ENCODE measurements around the gene SLC49A4.

Gene SLC49A4

DNA sequence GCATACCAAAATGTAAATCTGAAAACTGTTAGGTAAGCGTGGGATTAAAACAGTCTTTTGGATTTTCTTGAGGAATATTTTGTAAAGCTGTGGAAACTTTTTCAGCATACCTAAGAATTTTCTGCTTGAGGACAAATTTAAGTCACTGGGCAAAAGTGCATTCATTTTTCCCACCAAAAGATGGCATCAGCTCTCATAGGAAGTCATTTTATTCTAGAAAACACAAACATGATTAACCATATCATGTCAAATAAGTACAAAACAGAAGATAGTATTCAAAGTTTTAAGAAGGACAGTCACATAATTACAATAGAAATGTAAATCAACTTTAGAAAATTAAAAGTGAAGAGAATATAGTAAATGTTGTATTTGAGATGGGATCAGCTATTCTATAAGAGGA, 63.5 kb downstream of the SLC49A4 start:
- peak; percentile 32 for DNase-seq (ENCODE audit: low read depth)

DNA sequence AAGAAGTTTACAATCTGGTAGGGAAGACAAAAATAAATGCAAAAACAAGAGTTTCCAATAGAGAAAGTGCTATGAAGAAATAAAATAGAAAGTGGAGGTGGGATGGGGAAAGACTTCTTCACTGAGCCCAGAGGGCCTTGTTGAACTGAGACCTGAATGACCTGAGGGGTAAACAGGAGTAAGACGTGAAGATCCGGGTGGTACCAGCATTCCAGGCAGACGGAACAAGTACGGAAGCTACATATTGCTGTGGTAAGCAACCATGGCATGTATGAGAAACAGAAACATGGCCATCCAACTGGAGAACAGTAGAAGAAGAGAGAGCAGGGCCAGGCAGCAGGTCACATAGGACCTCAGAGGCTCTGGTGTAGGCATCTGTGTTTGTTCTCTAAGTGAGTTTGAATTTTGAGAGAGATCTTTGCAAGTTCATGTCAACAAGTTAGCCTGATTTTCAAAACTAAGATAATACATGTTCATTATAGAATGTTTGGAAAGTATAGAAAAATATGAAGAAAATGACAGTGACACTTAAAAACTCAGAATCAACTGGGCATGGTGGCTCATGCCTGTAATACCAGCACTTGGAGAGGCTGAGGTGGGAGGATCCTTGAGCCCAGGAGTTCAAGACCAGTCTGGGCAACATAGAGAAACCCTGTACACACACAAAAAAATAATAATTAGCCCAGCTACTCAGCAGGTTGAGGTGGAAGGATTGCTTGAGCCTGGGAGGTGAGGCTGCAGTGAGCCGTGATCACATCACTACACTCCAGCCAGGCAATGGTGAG, 64.3 kb downstream of the SLC49A4 start:
- DNase-seq (ENCODE audit: low read depth), result no peak

DNA sequence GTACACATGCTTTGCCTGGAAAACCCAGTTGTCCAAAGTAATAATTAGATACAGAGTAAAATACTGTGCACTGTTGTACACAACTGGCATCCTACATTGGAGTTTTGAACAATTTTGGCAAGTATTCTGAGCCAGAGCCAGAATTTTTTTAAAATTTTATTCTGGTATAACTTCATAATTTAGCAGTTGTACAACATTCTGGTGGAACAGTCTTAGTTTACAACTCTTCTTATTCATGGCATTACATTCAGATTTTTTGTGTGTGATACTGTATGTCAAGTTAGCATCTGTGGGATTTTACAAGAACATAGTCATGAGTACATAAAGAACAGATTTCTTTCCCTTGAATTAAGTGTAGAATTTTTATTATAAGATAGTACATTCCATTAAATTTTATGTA, 67.5 kb downstream of the SLC49A4 start:
- no peak for DNase-seq (ENCODE audit: low read depth)

DNA sequence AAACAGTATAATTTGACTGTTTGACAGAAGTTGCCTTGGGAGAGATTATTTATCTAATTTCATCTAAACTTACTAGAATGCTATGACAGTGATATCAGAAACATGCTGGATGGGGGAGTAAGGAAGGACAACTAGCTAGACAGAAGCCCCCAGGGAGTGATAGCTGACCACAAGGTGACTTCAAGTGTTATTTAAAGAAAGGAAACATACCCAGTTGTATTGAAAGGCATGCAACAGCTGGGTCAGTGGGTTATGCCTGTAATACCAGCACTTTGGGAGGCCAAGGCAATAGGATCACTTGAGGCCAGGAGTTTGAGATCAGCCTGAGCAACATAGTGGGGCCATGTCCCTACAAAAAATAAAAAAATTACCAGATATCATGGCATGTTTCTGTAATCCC, 69.6 kb downstream of the SLC49A4 start:
- DNase-seq (ENCODE audit: low read depth), result no peak

DNA sequence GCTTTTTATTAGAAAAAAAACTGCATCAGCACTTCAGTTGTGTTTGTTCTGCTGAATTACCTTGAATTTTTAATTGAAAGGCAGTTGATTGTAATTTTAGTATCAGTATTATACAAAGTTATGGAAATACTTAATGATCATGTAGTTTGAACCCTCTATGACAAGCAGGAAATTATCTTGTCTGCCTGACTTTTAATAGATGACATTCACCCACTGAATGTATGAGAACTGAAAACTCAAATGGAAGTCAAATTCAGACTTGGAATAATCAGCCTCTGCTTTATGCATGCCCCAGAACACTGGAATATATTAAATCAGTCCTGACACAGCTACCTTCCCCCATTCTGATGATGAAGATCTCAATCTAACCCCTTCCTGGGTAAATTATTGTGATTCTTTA, 73.5 kb downstream of the SLC49A4 start:
- no peak for DNase-seq (ENCODE audit: low read depth)

DNA sequence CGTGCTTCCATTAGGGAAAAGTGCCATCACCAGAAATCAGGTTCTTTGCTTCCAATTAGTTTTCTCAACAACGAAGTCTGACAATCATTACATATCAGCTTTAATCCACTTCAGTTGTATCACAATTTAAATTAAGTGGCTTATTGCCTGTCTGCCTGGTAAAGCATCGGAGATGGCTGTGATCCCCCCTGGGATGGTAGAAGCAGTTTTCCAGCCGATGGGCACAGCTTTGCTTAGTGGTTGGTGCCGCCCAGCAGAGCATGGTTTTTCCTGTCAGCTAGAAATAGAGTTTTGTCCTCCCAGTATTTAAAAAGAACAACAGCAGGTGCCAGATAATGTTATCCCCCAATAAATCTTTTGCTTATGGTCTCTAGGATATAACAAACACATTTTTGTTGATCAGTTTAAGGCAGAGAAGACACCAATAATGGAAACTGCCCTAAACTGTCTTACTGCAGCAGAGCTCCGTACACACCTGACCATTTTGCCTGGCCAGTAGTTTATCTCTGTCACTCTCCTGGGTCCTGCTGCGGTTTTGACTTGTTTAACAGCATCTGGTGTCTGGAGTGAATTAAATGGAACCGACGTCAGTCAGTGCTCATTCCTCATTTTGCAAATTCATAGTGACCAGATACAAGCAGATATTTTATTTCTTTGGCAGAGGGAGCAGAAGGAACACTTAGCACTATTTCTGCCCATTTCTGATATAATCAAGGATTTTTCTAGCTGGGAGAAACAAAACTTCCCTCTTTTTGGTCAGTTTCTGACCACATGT, 79.1 kb downstream of the SLC49A4 start:
- no peak for DNase-seq (ENCODE audit: low read depth)

DNA sequence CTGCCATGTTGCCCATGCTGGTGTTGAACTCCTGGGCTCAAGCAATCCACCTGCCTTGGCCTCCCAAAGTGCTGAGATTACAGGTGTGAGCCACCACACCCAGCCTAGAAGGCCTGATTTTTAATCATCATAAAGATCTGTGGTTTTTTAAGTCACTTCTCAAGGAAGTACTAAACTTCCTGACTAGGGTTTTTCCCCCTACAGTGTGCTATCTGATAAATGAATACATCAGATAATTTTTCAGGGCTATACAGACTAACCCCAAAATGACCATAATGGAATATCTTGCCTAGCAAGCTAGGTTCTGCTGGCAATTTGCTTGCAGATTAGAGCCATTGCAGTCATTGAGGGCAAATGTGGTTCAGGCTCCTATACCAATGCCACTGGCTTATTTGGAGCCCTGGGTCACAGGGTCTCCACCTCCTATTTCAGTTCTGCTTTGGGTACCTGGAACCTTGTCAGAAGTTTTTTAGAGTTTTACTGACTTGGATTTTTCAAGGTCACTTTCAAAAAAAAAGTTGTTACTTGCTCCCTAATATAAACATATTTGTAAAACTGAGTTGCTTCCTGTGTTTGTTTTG, 80.8 kb downstream of the SLC49A4 start:
- DNase-seq (ENCODE audit: low read depth), result no peak

DNA sequence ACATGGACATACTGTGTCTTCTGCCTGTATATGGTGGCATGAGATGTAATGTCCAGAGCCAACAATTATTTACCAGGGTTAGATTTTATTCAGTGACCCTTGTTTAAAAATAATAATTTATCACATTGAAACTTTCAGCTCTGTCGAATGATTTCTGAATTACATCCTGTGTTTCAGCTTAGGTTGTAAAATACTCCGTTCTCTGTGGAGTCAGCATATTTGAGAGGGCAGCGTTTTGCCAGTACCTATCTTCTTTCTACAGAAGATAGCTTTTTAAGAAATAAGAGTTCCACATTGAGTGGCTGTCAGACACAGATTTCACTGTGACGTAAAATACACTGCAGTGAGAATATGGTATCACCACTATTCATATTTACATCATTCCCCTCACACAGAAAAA, 85.3 kb downstream of the SLC49A4 start:
- DNase-seq (ENCODE audit: low read depth), result no peak

DNA sequence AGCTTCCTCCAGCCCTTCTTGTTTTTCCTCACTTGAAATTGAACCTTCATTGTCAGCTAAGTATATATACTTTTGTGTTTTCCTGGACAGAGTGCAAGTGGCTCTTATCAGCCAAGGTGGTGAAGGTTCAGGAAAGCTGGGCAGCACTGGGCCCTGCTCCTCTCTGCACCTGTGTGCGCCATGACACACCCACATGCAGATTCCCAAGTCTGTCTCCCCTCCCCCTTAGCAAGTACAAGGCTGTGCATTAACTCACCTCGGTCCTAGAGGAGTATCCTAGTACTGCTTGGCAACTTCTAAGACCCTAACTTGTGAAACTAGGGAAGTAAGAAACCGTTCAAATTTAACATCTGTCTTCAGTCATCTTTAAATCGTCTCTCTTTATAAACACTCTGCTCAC, 85.8 kb downstream of the SLC49A4 start:
- DNase-seq (ENCODE audit: low read depth), result no peak

DNA sequence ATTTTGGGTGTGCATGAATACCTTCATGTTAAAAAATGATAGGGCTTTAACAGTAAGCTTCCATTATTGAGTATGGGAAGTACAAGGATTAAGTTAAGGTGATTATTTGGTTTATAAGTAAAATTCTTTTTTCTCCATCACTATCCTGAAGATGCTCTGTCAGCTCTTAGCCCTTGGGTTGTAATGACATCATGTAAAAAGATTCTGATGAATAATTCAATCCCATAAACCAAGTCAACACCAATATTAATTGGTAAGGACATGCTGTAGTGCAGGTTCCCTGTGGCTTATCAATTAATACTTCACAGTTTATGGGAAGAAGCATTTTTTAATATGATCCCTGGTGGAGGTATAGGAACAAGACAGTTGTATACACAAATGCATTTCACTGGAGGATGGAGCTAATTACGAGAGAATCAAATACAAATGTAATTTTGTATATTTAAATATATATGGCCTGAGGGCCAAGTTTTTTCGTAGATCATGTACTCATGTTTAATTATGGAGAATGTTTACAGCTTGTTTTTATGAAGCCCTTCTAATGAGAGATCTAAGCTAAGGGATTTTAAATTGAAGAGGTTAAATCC, 87.6 kb downstream of the SLC49A4 start:
- no peak for DNase-seq (ENCODE audit: low read depth)

DNA sequence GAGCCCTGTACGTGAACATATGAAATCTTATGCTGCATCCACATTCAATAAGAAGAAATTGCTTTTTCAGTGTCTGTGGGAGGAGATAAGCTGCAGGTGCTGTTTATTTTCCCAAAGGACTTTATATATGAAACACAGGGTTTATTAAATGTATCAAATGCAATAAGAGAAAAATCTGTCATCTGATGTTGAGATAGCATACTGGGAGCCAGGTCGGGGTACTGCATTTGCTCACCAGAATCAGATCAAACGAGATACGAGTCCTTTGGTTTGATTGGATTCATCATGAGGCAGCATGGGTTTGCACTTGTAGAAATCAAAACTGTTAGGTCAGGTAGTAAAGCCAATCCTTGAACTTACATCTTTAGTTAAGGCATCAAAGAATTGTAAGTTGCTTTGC, 91.4 kb downstream of the SLC49A4 start:
- no peak for DNase-seq (ENCODE audit: low read depth)

DNA sequence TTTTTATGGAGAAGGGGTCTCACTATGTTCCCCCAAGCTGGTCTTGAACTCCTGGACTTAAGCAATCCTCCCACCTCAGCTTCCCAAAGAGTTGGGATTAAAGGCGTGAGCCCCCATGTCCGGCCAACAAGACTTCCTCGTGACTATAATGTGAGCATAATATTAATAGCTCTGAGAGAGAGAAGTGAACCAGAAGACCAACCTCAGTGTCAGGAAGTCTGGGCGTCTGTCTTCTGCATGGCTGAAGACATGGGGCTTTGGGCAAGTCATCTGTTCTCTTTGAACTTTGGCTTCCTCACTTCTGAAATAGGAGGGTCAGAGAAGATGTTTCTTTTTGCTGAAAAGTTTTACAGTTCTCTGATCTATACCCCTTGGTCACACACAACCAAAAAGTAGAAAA, 92.1 kb downstream of the SLC49A4 start:
- DNase-seq (ENCODE audit: low read depth), result no peak

DNA sequence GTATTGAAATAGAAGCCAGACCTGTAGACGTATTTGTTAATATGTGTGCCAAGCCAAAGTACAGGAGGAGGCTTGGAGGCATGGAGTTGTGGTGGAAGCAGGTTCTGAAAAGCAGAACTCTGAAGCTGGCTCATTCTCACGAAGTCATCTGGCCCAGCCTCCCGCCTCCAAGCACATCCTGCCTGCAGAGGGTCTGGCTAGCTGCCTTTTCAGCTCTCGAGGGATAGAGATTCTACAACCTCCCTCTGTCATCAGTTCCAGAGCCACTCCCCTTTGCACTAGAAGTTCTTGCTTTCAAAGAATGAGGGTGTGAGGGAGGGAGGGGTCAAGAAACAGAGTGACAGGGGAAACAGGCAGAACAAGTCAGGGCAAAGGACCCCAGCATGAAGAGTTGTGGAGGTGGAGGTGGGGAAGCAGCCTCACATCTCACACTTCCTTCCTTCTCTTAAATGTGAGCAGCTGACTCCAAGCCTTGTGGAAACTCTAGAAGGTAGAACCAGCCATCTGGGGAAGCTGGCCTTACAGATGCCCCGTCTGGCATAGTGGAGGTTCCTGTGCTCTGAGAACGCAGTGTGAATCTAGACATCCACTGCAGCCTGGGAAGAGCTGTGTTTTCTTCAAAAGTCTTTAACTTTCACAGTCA, 95.3 kb downstream of the SLC49A4 start:
- DNase-seq (ENCODE audit: low read depth), result peak; percentile 71

DNA sequence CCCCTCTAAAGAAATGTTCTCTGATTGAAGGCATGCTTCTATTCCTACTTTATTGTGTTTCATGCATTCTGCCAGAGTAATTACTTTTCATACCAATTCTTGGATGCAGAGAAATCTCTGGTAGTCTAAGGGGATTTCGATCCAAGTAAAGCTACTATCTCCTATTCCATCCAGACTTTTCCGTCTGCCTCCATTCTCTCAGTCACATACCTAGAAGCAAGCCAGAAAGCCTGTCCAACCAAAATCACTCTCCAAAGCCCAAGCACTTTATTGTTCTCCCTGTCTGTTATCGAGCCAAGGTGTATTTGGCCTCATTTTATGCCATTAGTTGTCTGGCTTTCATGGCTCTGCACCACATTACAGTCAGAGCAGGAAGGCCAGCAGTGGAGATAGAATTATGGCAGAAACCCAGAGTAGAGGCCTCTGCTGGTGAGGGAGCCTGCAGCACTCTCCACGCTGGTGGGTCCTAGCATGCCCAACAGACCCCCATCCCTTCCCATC, 95.9 kb downstream of the SLC49A4 start:
- no peak for DNase-seq (ENCODE audit: low read depth)

DNA sequence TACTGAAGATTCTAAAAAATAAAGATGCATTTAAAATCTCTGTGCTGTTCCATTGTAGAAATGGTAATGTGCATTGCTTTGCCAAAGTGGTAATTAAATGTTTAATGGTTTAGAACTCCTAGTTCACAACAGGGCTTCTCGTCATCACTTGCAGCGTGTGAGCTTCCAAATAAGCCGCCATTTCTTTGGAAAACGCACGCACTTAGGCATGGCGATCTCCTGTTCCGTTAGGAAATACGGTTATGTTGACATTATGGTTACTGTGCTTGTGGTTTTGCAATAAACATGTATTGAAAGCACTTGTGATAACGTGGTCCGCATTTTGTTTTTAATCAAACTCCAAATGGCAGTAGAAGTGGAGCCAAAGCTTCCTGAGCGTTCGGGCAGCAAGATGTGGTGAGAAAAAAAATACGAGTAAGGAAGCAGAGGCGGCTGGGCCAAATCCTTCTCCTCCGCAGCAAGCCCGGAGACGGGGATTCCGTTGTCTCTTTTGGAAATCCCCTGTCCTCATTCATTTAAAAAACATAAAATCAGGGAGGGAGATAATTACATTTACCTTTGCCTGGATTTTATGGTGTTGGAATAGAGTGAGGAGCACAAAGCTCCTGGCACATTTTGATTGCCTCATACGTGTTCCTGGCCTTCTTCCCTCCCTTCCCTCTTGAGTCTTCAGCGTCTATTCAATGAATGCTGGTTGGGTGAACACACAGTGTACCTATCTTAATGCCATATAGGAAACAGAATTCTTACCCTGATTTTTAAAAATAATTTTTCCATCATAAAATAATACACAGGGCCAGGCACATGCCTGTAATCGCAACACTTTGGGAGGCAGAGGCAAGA, 97.5 kb downstream of the SLC49A4 start:
- DNase-seq (ENCODE audit: low read depth), result no peak

DNA sequence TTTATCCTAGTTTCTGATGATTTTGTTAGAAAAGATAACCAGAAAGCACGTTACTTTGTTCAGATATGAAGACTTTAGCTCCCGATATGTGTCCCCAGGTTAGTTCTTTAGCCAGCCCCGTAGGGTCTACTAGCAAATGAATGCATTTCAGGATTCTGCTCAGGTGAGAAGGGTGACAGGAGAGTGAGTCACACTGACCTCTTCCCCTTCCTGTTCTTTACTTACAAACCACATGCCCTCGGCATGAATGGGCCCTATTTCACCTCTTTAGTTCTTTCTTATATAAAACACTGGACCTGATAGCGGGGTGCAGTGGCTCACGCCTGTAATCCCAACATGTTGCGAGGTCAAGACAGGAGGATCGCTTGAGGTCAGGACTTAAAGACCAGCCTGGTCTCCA, 98.4 kb downstream of the SLC49A4 start:
- no peak for DNase-seq (ENCODE audit: low read depth)

DNA sequence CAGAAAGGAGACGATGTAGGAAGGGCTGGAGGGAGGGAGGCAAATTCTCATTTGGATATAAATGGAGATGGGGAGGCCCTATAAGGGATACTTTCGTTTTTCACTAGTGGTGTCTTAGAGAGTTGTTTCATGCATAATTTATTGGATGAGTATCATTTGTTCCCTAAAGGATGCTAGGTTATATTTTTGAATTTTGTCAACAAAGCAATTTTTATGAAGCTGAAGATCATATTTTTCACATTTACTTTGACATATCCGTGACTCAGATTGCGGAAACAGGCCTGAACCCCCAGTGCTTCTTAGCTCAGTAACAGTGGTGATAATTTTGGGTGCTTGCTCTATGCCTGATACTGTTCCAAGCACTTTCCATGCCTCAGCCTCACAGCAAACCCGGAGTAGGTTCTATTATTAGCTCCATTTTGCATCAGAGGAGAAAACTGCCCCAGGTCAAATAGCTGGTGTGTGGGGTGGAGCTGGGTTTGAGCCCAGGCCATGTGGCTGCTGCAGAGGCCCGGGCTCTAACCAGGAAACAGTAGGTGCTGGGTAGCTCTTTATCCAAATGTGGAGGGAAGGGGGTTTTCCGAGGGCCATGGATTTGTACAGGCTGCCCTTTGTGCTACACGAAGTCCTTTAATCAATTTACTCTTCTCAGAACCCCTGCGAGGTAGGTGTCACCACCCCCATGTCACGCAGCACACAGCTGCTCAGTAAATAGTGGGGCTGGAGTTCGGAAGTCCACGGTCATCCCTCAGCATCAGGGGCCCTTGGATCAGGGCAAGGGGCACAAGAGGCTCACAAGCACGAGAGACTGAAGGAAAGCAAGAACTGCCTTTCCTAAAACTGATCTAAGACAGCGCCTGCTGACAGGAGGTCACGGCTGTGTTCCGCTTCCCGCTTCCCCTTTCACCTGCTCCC, 99.1 kb downstream of the SLC49A4 start:
- peak; percentile 34 for DNase-seq (ENCODE audit: low read depth)

DNA sequence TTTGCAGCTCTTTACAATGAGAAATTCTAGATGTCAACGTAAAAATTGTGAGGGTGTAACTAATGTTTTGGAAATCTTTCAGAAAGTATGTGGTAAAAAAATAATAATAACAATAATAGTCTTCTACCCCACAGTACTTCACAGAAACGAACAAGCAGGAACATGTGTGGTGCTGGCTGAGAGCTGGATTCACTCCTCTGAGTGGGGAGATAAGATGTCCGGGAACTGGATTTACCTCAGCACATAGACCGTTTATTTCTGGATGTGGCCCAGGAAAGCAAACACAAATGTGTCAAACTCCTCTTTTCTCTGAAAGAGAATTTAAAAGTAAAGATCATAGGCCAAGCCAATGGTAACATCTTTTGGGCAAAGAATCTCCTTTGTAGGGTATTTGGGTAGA, 103.4 kb downstream of the SLC49A4 start:
- DNase-seq (ENCODE audit: low read depth), result no peak

DNA sequence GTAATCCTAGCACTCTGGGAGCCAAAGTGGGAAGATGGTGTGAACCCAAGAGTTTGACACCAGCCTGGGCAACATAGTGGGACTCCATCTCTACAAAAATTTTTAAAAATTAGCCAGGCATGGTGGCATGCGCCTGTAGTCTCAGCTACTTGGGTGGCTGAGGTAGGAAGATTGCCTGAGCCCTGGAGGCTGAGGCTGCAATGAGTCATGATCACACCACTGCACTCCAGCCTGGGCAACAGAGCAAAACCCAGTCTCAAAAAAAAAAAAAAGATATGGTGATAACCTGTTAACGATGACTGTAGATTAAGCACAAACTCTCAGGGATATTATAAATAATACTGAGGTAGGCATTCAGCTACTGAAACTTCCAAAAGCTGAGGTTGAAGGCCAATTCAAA, 107.5 kb downstream of the SLC49A4 start:
- no peak for DNase-seq (ENCODE audit: low read depth)

DNA sequence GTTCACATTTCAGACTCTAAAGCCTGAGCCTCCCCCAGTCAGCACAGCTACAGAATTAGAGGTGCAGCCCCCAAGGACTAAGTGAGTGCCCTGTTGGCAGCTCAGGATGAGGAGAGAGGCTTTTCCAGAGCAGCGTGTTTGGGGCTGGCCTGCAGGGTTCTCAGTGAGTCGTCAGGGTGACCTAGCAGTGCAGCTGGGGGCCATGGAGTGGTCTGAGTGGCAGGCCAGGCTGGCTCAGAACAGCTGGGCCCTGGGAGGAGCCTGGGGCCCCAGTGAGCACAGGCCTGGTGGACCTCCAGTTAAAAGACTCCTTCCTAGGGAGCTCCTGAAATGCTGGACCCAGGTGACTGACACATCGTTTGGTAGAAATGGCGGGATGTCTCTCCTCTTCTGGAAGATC, 108.3 kb downstream of the SLC49A4 start:
- no peak for DNase-seq (ENCODE audit: low read depth)

Measured in fibroblast of gingiva (primary cell).